ENCODE results near the gene GSTM4. TPM values are rescaled to one million over a fixed set of nuclear protein-coding genes. Genes with fewer than 3 reads are reported as not detected.

GSTM4 gene
- total RNA-seq, 1 experiment from 2014 or later, result 24.6 TPM

DNA sequence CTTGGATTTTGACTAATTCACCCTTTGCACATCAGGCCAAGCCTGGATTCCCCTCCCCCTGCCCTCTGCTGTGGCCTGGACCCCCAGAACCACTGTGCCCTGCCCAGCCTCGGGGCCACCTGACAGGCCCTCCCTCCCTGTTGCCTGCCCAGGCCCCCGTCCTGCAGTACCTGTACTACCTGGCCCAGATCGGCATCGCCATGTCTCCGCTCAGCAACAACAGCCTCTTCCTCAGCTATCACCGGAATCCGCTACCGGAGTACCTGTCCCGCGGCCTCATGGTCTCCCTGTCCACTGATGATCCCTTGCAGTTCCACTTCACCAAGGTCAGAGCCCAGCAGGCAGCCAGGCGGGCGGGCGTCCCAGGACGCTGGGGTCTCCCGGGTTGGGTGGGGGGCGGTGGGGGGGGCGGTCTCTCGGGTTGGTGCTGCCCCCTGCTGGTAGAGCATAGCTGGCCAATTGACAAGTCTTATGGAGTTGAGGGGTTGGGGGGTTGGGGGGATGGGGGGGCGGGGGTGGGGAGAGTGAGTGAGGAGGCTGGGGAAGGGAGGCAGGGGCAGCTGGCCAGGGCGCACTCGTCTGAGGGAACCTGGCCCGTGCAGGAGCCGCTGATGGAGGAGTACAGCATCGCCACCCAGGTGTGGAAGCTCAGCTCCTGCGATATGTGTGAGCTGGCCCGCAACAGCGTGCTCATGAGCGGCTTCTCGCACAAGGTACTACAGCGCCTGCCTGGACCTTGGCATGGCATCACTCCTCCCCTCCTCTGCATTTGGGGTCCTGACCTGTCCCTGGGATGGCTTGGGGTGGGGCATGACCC is 25.6 kb upstream of the GSTM4 start:
- Histone ChIP-seq H2BK12ac (ENCODE audit: insufficient read length, low read depth, low read length) (no peak overlapping the region), H2AK5ac (ENCODE audit: insufficient read length, low read length) (no peak overlapping the region), H3K23ac (ENCODE audit: insufficient read length, low read depth, low read length) (no peak overlapping the region), H3K27me3 (ENCODE audit: insufficient read depth, low read length) (no peaks in the 10 kb centered on the region), H4K8ac (replicated peaks; ENCODE audit: insufficient read length, low read depth, low read length) (no peak overlapping the region), H3K4me1 (ENCODE audit: insufficient read depth, low read length) (no peaks in the 10 kb centered on the region), H2BK20ac (ENCODE audit: low read depth, low read length, poor library complexity, severe bottlenecking) (no peak overlapping the region), H3K4ac (ENCODE audit: low read depth, low read length) (no peak overlapping the region), H3K23me2 (ENCODE audit: insufficient read length, low read depth, low read length, poor library complexity, severe bottlenecking) (no peaks in the 10 kb centered on the region), H3K79me1 (ENCODE audit: insufficient read depth, low read depth, low read length, poor library complexity, severe bottlenecking) (no peaks in the 10 kb centered on the region), H3K56ac (ENCODE audit: insufficient read length, low read depth, low read length) (no peak overlapping the region), H2BK15ac (ENCODE audit: low read depth, low read length) (no peak overlapping the region), H2BK120ac (ENCODE audit: low read depth, low read length, poor library complexity, severe bottlenecking) (no peak overlapping the region), H3K79me2 (ENCODE audit: insufficient read depth, low read length) (no peaks in the 10 kb centered on the region), H3K9ac (ENCODE audit: extremely low read depth, insufficient read length, low read length) (no peak overlapping the region), H3K18ac (ENCODE audit: insufficient read length, low read depth, low read length) (no peak overlapping the region), H4K91ac (ENCODE audit: insufficient read length, low read depth, low read length) (no peak overlapping the region), H4K5ac (ENCODE audit: insufficient read length, low read depth, low read length) (no peak overlapping the region), H3K4me2 (ENCODE audit: insufficient read depth, insufficient read length, low read length) (no peak overlapping the region), H3T11ph (ENCODE audit: low read length) (no peak overlapping the region), H3K14ac (ENCODE audit: insufficient read depth, low read length) (no peak overlapping the region; the same call in 1 of the 2 replicates), H3K27ac (ENCODE audit: insufficient read length, low read depth, low read length) (no peak overlapping the region), H4K20me1 (ENCODE audit: control insufficient read depth, insufficient read depth, insufficient read length) (no peaks in the 10 kb centered on the region), H3K9me3 (ENCODE audit: control insufficient read depth, low read depth, low read length) (no peaks in the 10 kb centered on the region), H2AFZ (ENCODE audit: low read length) (no peak overlapping the region), H2BK5ac (ENCODE audit: insufficient read length, low read length) (no peak overlapping the region)
- no peaks in the 10 kb centered on the region for H3K27me3 Mint-ChIP-seq (ENCODE audit: low read depth)
- TF ChIP-seq, protein P1, sequence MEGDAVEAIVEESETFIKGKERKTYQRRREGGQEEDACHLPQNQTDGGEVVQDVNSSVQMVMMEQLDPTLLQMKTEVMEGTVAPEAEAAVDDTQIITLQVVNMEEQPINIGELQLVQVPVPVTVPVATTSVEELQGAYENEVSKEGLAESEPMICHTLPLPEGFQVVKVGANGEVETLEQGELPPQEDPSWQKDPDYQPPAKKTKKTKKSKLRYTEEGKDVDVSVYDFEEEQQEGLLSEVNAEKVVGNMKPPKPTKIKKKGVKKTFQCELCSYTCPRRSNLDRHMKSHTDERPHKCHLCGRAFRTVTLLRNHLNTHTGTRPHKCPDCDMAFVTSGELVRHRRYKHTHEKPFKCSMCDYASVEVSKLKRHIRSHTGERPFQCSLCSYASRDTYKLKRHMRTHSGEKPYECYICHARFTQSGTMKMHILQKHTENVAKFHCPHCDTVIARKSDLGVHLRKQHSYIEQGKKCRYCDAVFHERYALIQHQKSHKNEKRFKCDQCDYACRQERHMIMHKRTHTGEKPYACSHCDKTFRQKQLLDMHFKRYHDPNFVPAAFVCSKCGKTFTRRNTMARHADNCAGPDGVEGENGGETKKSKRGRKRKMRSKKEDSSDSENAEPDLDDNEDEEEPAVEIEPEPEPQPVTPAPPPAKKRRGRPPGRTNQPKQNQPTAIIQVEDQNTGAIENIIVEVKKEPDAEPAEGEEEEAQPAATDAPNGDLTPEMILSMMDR (conservative IDR thresholded peaks at IDR 0.05), result peak; percentile 56; the same call in 2 of the 3 replicates
- H3K4me3 Mint-ChIP-seq, result no peak overlapping the region
- no peak overlapping the region; a peak in 1 of 7 replicates for H3K27ac Mint-ChIP-seq
- WGBS (ENCODE audit: extremely low coverage, insufficient read length, low lambda C conversion rate), result no CpG with 5 or more reads among the region's 30 CpGs
- H3K36me3 Mint-ChIP-seq (ENCODE audit: insufficient read depth in 1 of 3, low read depth in 3 of 3), result peaks cover 27 to 48% (median 43%) of the 10 kb centered on the region in 3 experiments; a peak in 6 of 7 replicates
- no peaks in the 10 kb centered on the region for H3K9me3 Mint-ChIP-seq
- peak; percentile 66 for DNase-seq
- H3K4me1 Mint-ChIP-seq, result peaks cover 4 to 24% of the 10 kb centered on the region in 2 experiments

Data from H9 (cell line).